Measurements from ENCODE around the gene ATG4C.

DNA sequence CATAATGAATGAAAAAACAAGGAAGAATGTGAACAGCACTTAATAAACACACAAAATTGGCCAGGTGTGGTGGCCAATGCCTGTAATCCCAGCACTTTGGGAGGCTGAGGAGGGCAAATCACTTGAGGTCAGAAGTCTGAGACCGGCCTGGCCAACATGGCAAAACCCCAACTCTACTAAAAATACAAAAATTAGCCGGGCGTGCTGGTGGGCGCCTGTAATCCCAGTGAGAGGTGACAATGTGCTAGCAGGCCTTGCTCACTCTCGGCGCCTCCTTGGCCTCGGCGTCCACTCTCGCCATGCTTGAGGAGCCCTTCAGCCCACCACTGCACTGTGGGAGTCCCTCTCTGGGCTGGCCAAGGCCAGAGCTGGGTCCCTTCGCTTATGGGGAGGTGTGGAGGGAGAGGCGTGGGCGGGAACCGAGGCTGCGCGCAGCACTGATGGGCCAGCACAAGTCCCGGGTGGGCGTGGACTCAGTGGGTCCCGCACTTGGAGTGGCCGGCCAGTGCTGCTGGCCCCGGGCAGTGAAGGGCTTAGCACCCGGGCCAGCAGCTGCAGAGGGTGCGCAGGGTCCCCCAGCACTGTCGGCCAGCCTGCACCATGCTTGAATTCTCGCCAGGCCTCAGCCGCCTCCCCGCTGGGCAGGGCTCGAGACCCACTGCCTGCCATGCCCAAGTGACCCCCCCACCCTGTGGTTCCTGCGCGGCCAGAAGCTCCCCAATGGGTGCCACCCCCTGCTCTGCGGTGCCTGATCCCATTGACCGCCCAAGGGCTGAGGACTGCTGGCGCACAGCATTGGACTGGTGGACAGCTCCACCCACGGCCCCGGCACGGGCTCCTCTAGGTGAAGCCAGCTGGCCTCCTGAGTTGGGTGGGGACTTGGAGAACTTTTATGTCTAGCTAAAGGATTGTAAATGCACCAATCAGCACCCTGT, 30.6 kb upstream of the ATG4C start:
- no peak for TF ChIP-seq POLR2A (IDR thresholded peaks at IDR 0.05)
- TF ChIP-seq, protein P1, sequence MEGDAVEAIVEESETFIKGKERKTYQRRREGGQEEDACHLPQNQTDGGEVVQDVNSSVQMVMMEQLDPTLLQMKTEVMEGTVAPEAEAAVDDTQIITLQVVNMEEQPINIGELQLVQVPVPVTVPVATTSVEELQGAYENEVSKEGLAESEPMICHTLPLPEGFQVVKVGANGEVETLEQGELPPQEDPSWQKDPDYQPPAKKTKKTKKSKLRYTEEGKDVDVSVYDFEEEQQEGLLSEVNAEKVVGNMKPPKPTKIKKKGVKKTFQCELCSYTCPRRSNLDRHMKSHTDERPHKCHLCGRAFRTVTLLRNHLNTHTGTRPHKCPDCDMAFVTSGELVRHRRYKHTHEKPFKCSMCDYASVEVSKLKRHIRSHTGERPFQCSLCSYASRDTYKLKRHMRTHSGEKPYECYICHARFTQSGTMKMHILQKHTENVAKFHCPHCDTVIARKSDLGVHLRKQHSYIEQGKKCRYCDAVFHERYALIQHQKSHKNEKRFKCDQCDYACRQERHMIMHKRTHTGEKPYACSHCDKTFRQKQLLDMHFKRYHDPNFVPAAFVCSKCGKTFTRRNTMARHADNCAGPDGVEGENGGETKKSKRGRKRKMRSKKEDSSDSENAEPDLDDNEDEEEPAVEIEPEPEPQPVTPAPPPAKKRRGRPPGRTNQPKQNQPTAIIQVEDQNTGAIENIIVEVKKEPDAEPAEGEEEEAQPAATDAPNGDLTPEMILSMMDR (IDR thresholded peaks at IDR 0.05) = no peak

All from adrenal gland (tissue), 5 donors.